Subcutaneous adipose tissue (tissue), 4 donors: Measurements from ENCODE around the gene CUEDC1. TPM values are rescaled to one million over a fixed set of nuclear protein-coding genes. Genes with fewer than 3 reads are reported as not detected.

Experiments used
- CTCF ChIP-seq: fragments of 450-650 bp; IDR thresholded peaks from one replicate; pipeline ENCODE4 v1.5.1; 2016; ENCODE audit warnings: low read depth, mild to moderate bottlenecking, control low read depth, antibody characterized with exemption, moderate library complexity
- total RNA-seq, 4 donors: library from RNA; depleted of rRNA; stranded (reverse); fragments of >200 nt; gene quantifications; one replicate each; pipeline ENCODE4 v1.1.0, GENCODE V29; 2016

Gene CUEDC1
- total RNA-seq, 4 donors from 2014 or later, result 18.0 to 22.5 (median 21.1) TPM

GRCh38 chr17:57855391-57856035, 99.7 kb downstream of the CUEDC1 start:
- no peak for TF ChIP-seq CTCF

GRCh38 chr17:57853695-57854094, 101.5 kb downstream of the CUEDC1 start:
- TF ChIP-seq CTCF, result no peak

GRCh38 chr17:57852955-57853328, 102.3 kb downstream of the CUEDC1 start:
- TF ChIP-seq CTCF, result no peak

- TF ChIP-seq CTCF, result no peak
Measured at GRCh38 chr17:57852092-57852954, 102.9 kb downstream of the CUEDC1 start.

GRCh38 chr17:57849874-57850754, 105.1 kb downstream of the CUEDC1 start, which contains the start of gene MRPS23:
MRPS23 (minus strand) TSS chr17:57850044; CDS start chr17:57850010, 34 bp downstream.
- TF ChIP-seq CTCF, result no peak

GRCh38 chr17:57849163-57849873, 105.9 kb downstream of the CUEDC1 start:
- TF ChIP-seq CTCF, result no peak
